Pons (tissue), 1 donor: ENCODE data around the gene AQR.
"Not testable (repeated sequence)": the region's sequence is repeated elsewhere in the genome, so short reads cannot be mapped to it uniquely, and the experiment has no call there.

Experiments
- DNase-seq: peaks from one replicate; pipeline ENCODE4 v3.0.0-alpha.2; 2016; ENCODE audit warnings: low spot score

The AQR gene

GRCh38 chr15:34952481-34952880 lies 17.1 kb downstream of the AQR start:
- no peak for DNase-seq

GRCh38 chr15:34951993-34952392 lies 17.5 kb downstream of the AQR start:
- no peak for DNase-seq

GRCh38 chr15:34944936-34945335 lies 24.6 kb downstream of the AQR start:
- DNase-seq = no peak

- DNase-seq = no peak
Observed at GRCh38 chr15:34943711-34944110, 25.8 kb downstream of the AQR start.

DNA sequence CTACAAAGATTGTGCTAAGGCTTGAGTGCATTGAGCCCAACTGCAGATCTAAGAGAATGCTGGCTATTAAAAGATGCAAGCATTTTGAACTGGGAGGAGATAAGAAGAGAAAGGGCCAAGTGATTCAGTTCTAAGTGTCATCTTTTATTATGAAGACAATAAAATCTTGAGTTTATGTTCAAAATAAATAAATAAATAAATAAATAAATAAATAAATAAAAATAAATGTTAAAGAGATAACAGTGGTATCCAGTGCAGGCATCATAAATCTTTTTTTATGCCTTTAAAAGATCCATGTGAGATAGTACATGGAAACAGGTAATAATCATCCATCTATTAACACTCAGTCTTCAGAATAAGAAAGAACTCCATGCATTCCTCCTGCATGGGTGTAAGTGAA lies 26.3 kb downstream of the AQR start:
- not testable (repeated sequence) for DNase-seq

DNA sequence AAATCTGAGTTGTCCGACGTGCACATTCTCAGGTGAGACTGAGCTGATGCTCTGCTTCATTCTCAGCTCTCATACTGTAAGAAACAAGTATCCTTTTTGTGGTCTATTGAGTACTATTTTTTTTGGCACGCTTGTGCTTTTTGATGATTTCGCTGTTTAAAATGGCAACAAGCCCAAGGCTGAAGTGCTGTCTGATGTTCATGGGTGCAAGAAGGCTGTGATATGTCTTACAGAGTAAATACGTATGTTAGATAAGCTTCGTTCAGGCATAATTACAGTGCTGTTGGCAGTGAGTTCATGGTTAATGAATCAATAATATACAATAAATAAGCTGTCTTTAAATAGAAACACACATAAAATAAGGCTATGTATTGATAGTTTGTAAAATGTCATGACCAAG lies 27.2 kb downstream of the AQR start:
- DNase-seq = no peak

- DNase-seq = no peak
Observed at GRCh38 chr15:34941831-34942230, 27.7 kb downstream of the AQR start.

DNA sequence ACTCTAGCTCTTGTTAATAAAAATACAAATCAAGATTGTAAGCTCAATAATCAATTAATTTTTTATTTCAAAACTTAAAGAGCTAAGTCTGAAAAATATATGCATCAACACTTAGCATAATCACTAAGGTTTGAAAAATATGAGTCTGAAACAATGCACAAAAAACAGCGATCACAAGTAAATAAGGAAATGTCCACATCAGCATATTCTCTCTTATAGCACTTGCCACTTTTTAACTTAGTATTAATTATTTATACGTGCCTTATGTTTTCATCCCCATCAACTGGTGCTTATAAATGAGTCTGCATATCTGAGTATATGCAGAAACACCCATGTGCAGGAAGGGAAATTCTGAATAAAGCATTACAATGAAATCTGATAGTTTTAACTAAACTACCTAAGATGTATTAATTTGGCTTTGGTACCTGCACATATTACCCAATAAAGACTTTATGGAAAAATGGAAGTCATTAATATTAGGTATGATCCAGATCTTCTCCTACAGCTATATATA lies 28.3 kb downstream of the AQR start:
- no peak for DNase-seq

DNA sequence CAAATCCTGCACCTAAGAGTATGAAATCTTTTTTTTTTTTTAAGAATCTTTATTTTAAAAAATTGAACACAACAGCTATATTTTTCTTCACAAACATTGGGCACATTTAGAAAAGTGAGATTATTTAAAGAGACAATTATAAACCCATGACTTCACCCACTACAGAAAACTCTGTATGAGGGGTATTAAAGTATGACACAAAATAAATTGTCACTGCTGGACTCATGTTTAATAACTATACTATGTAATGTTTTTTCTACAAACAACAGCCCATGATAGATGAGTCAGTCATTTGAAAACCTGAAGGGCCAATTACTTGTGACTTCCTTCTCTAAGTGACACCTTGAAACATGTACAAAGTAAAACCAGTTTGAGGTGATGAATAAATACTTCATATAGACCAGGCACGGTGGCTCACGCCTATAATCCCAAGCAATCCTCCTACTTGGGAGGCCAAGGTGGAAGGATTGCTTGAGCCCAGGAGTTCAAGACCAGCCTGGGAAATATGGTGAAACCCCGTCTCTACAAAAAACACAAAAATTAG lies 36.0 kb downstream of the AQR start:
- no peak for DNase-seq

- not testable (repeated sequence) for DNase-seq
Observed at GRCh38 chr15:34928349-34928748, 41.2 kb downstream of the AQR start.

DNA sequence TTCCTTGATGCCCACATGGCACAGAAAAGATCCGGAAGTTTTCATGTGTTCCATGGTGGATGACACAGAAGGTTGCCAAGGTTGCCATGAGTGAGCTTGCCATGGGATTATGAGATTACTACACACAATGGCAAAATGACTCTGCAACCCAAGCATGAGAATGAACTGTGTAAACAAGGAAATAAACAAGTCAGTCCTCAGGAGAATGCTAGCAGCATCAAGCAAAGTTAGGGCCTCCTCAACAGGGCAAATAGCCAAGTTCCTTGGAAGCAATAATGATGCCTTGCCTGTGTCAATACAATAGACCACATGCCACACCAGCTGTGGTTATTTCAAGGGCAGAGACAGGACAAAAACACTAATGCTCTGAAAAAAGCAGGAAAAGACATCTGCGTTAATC lies 41.8 kb downstream of the AQR start:
- no peak for DNase-seq

DNA sequence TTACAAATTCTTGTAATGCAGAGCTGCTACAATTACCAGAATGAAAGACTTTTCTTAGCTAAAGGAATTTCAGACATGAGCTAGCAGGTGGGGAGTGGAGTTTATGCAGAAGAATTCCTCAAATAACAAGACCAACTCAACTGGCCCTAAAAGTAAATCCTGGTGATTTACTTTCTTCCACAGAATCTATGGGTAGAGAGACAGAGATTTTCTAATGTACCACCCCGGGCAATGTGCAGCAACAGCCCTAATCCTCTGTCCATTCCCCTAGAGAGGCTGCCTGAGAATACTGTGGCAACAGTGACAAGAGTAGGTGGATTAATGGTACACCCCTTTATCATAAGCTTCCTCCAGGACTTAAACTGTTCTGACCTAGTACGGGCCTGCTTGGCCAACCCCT lies 55.2 kb downstream of the AQR start:
- DNase-seq = no peak

- no peak for DNase-seq
Observed at GRCh38 chr15:34905047-34905446, 64.5 kb downstream of the AQR start.

DNA sequence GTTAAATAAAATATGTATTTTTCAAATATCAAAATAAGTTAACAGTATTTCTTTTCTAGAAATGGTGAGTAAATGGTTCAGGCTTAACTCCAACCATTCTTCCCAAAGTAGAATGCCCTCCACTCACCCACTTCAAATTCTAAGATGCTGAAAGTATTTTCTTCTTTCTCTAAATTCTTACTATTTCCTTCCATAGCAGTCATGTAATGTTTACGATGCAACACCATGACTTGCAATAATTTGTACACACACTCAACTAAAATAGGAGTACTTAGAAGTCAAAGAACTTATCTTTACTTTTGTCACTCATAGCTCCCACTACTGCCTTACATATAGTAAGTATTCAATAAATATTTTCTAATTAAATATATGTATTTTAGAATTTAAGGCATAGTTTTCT lies 65.0 kb downstream of the AQR start:
- no peak for DNase-seq

- DNase-seq = no peak
Observed at GRCh38 chr15:34900748-34901147, 68.8 kb downstream of the AQR start.

DNA sequence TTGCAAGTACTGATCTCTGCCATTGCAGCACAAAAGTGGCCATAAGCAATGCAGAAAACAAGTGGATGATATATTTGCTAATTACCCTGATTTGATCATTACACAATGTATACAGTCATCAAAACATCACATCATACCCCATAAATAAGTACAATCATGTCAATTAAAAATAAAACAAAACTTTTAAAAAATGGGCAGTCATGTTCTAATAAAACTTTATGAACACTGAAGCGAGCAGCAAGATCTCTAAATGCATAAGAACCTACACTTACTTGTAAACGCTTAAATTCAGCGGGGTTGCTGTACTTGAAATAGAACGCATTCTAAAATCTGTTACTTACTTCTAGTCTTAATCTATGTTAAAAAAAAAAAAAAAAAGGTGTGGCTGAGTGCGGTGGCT lies 73.4 kb downstream of the AQR start:
- no peak for DNase-seq

DNA sequence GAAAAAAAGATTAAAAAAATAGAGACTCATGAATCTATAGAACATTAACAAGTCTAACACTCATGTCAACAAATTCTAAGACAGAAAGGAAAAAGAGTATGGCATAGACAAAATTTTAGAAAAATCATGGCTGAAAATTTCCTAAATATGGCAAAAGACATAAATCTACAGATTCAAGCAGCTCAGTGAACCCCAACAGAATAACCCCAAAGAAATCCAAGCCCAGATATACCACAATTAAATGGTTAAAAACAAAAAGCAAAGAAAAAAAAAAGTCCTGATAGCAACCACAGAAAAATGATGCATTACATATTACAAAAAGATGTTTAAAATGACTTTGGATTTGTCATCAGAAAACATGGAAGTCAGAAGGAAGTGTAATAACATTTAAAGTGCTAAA lies 75.6 kb downstream of the AQR start:
- no peak for DNase-seq

- DNase-seq = no peak
Observed at GRCh38 chr15:34892963-34893591, 76.5 kb downstream of the AQR start.

GRCh38 chr15:34890424-34890823 lies 79.1 kb downstream of the AQR start:
- DNase-seq = no peak

DNA sequence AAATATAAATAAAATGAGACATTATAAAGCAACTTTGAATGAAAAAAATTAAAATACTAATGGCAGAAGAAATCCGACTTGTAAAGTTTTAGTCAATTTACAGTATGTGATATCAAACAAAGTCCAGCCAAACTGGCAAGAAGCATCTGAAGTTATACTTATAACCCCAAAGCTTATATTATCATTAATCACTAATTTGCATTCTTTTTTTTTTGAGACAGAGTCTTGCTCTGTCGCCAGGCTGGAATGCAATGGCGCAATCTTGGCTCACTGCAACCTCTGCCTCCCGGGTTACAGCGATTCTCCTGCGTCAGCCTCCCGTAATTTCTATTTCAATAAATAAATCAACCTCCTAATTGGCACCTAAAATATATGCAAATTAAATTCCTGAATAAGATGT lies 80.1 kb downstream of the AQR start:
- no peak for DNase-seq

DNA sequence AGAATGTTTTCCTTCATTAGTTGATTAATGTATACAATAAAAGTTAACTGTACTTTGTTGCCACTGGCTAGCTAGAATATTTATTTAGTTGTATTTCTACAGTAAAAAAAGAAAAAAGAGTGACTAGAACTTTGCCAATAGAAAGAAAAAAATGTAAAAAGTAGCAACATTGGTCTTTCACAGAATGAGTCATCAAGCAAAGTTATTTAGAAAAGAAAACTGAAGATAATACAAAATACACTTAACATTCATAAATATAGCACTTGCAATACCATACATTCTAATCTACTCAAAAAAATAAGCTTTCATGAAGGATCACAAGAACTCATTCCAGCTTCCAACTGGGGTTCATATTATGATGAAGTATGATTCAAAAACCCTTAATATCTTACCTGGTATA lies 83.4 kb downstream of the AQR start:
- no peak for DNase-seq

DNA sequence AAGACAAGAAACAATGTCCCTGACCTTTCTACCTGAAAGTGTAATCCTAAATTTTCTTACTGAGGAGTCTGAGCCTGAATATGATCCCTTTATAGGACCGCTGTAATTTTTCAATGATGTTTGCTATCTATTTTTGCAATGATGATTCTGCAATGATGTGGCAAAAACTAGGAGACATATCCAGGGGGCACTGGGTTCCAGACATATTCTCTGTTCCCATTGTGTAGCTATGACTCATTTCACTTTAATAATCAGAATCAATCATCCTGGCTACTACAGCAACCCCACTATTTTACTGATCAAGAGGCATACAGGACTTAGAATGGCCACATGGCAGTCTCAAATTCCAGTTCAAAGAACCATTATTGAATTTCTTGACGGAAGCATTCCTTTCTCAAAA lies 85.9 kb downstream of the AQR start:
- no peak for DNase-seq

- DNase-seq = no peak
Observed at GRCh38 chr15:34883042-34883441, 86.5 kb downstream of the AQR start.

- no peak for DNase-seq
Observed at GRCh38 chr15:34879107-34879506, 90.4 kb downstream of the AQR start.
